SK-N-MC (cell line): ENCODE measurements around the gene SEMA5A.

ENCODE experiments used
- EZH2 ChIP-seq: fragments of 200-600 bp; sonication (generic); IDR thresholded peaks from one replicate; pipeline ENCODE4 v1.6.1; 2017; ENCODE audit warnings: antibody characterized with exemption
- FOXP2 ChIP-seq: optimal IDR thresholded peaks from 2 replicates; pipeline ENCODE3; 2011; ENCODE audit warnings: mild to moderate bottlenecking, moderate library complexity; ENCODE audit not compliant: insufficient read depth; ENCODE audit errors: extremely low read length, control extremely low read depth
- POLR2AphosphoS5 ChIP-seq: IDR thresholded peaks from 2 replicates; pipeline ENCODE4 v1.6.1; 2012; ENCODE audit warnings: mild to moderate bottlenecking, low read depth, low read length, borderline replicate concordance

DNA sequence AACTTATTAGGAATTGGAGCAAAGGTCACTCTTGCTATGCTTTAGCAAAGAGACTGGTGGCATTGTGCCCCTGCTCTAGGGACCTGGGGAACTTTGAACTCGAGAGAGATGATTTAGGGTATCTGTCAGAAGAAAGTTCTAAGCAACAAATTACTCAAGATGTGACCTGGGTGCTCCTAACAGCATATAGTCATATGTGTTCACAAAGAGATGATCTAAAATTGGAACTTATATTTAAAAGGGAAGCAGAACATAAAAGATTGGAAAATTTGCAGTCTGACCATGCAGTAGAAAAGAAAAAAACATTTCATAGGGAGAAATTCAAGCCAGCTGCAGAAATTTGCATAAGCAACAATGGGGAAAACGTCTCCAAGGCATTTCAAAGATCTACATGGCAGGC lies 68.3 kb downstream of the SEMA5A start:
- TF ChIP-seq EZH2: no peak
- TF ChIP-seq POLR2AphosphoS5: no peak
- TF ChIP-seq FOXP2: no peak
